Adrenal gland (tissue), 12 donors: Measurements from ENCODE around the gene RBFOX1. TPM values are rescaled to one million over a fixed set of nuclear protein-coding genes. Genes with fewer than 3 reads are reported as not detected.

Experiments used
- DNase-seq, 7 donors: peaks; one replicate each; pipeline ENCODE4 v3.0.0-alpha.2; 2019 to 2020
- H3K27ac ChIP-seq, 5 donors: fragments of 200-600 bp; sonication (generic) in 4 of 5; 1 replicate in 3 of 5; 2 replicates in 2 of 5; pipeline versions ENCODE4 v1.5.1 to v1.8.0; 2016 to 2020; ENCODE audit warnings: mild to moderate bottlenecking in 1 of 5
- H3K27me3 ChIP-seq: fragments of 200-600 bp; 2 replicates; pipeline ENCODE4 v1.8.0; 2021
- H3K36me3 ChIP-seq, 2 donors: fragments of 200-600 bp; replicated peaks in 1 of 2; 1 replicate in 1 of 2; 2 replicates in 1 of 2; pipeline versions ENCODE4 v1.5.1 to v1.8.0; 2018 to 2022
- H3K4me1 ChIP-seq, 2 donors: fragments of 200-600 bp; replicated peaks in 1 of 2; 1 replicate in 1 of 2; 2 replicates in 1 of 2; pipeline versions ENCODE4 v1.5.1 to v1.8.0; 2018 to 2021
- H3K4me3 ChIP-seq, 4 donors: fragments of 200-600 bp; sonication (generic) in 3 of 4; one replicate each; pipeline ENCODE4 v1.5.1; 2016 to 2018
- H3K9me3 ChIP-seq, 3 donors: fragments of 200-600 bp; sonication (generic) in 1 of 3; replicated peaks in 1 of 3; 1 replicate in 2 of 3; 2 replicates in 1 of 3; pipeline versions ENCODE4 v1.5.1 to v1.8.0; 2016 to 2021
- POLR2A ChIP-seq, 2 donors: fragments of 450-650 bp; IDR thresholded peaks; one replicate each; pipeline ENCODE4 v1.6.1; 2017; ENCODE audit warnings: antibody characterized with exemption in 2 of 2, mild to moderate bottlenecking in 2 of 2, moderate library complexity in 1 of 2
- WGBS, 4 donors: extraction: QIAGEN DNeasy Blood & Tissue Kit in 2 of 4; methylation state at CpG; one replicate each; pipeline versions ENCODE4 v1.1.5 to v1.1.7; 2013 to 2017; 5-methylcytosine and 5-hydroxymethylcytosine counted together
- intact Hi-C, 2 donors: fragments of 100-400 bp; cut with DNase I; formaldehyde crosslinking; loops; one replicate each; pipeline versions ENCODE4 v1.14.1 to v1.15.0; 2022 to 2023
- polyA plus RNA-seq, 3 donors: library from polyadenylated mRNA; stranded (reverse); fragments of 200-250 nt in 2 of 3; fragments of 350-450 nt in 1 of 3; fragmentation: Illumina TruSeq in 1 of 3; extraction: RNeasy Lipid Tissue Mini Kit (QIAGEN cat#74804) in 1 of 3; gene quantifications; one replicate each; pipeline ENCODE4 v1.2.3, GENCODE V29; 2013 to 2014
- total RNA-seq, 9 donors: library from RNA; depleted of rRNA in 4 of 9; stranded (reverse); fragments of >200 nt in 4 of 9; fragments of 120-200 nt in 1 of 9; fragmentation: NEBNext Ultra II Directional in 1 of 9; extraction: Animal tissue kit (Norgen Biotek cat#: 25700) in 1 of 9; gene quantifications; one replicate each; pipeline versions ENCODE4 v1.1.0 to v1.2.4, GENCODE V29; 2013 to 2023
- TF ChIP-seq, protein P1 (sequence below), 6 experiments: fragments of 450-650 bp in 4 of 6; fragments of 200-600 bp in 2 of 6; sonication (generic) in 1 of 6; IDR thresholded peaks; 1 replicate in 5 of 6; 2 replicates in 1 of 6; pipeline versions ENCODE4 v1.5.1 to v1.8.0; 2016 to 2021; ENCODE audit warnings: antibody characterized with exemption in 6 of 6, mild to moderate bottlenecking in 2 of 6, moderate library complexity in 1 of 6
- donor health status: healthy with polysubstance abuse.
- donor health status: Bipolar disorder and iron deficiency.
- donor health status: DM: yes; HTN: yes; CAD: no.
- donor health status: DM: no; HTN: no; CAD: no.
- donor health status: DM: no; HTN: no; CAD: no.
- donor health status: DM: yes; HTN: yes; CAD: no.

The RBFOX1 gene
- total and polyA plus RNA-seq, 12 donors: 0.19 to 6.3 (median 0.71) TPM; not detected in 4

DNA sequence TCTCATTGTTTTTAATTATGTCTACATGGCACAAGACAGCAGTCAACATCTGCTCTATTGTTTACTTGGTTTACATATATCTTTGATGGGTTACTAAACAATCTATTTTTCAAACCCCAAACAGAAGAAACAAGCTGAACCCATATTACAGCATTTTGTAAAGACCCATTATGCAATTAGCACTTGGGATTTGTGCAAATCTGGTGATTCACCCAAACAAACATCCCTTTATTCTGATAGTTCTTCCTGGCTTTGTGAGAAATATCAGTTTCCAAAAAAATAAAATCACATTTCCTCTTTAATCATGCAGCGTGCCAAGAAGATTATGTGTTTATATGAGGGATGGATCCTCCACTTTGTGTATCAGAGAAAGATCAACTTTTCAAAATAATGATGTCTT is 16.8 kb upstream of the RBFOX1 start:
- no peaks in the 10 kb centered on the region for H3K36me3 ChIP-seq
- intact Hi-C loops: no loop called here
- no peak for TF ChIP-seq POLR2A (IDR thresholded peaks at IDR 0.05)
- no peaks in the 10 kb centered on the region for H3K9me3 ChIP-seq
- H3K4me3 ChIP-seq: no peak overlapping the region
- no peaks in the 10 kb centered on the region for H3K27me3 ChIP-seq
- no peaks in the 10 kb centered on the region for H3K4me1 ChIP-seq
- DNase-seq: no peak
- H3K27ac ChIP-seq: no peak overlapping the region
- WGBS, 4 donors: 58 to 84% (median 69%) methylated on average over 1 of the region's 1 CpG

DNA sequence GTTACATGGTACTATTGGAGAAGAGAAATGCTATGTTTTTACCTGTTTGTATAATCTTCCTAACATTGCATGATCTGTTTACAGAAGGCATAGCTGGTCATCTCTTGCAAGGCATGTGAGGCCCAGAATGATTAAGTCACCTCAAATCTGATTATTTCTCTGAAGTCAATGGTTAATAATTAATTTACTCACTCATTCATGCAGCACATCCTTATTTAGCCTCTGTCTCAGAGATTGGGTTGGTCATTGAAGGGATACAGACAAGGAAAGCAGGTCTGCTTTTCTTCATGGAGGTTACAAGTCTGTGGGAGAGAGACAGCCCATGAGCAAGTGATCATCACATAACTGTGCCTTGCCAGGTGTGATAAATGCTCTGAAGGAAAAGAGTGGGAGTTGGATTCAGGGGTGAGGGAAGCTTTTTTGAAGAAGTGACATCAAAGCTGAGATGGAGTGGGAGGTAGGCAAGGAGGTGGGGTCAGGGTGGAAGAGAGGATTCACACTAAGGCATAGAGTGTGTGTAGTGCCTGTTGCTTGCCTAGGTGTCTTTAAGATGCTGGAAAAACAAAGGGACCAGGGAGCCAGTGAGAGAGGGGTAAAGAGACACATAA is 16.3 kb upstream of the RBFOX1 start:
- DNase-seq: no peak
- no peaks in the 10 kb centered on the region for H3K36me3 ChIP-seq
- intact Hi-C loops: no loop called here
- no peaks in the 10 kb centered on the region for H3K27me3 ChIP-seq
- no peak overlapping the region for H3K4me3 ChIP-seq
- no peak overlapping the region for H3K27ac ChIP-seq
- H3K4me1 ChIP-seq: no peaks in the 10 kb centered on the region
- no peaks in the 10 kb centered on the region for H3K9me3 ChIP-seq
- TF ChIP-seq, protein P1, sequence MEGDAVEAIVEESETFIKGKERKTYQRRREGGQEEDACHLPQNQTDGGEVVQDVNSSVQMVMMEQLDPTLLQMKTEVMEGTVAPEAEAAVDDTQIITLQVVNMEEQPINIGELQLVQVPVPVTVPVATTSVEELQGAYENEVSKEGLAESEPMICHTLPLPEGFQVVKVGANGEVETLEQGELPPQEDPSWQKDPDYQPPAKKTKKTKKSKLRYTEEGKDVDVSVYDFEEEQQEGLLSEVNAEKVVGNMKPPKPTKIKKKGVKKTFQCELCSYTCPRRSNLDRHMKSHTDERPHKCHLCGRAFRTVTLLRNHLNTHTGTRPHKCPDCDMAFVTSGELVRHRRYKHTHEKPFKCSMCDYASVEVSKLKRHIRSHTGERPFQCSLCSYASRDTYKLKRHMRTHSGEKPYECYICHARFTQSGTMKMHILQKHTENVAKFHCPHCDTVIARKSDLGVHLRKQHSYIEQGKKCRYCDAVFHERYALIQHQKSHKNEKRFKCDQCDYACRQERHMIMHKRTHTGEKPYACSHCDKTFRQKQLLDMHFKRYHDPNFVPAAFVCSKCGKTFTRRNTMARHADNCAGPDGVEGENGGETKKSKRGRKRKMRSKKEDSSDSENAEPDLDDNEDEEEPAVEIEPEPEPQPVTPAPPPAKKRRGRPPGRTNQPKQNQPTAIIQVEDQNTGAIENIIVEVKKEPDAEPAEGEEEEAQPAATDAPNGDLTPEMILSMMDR (IDR thresholded peaks at IDR 0.05): no peak
- no peak for TF ChIP-seq POLR2A (IDR thresholded peaks at IDR 0.05)

DNA sequence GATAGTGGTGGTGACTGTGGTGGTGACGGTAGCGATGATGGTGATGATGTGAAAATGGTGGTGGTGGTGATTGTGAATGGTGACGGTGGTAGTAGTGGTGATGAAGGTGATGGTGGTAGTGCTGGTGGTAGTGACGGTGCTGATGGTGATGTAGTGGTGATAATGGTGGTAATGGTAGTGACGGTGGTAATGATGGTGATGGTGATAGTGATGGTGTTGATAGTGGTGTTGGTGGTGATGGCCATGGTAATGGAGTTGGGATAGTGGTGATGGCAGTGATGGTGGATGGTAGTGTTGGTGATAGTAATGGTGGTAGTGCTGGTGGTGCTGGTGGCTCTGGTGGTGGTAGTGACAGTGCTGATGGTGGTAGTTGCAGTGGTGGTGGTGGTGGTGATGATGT is 14.7 kb upstream of the RBFOX1 start:
- Histone ChIP-seq H3K27ac (no peak overlapping the region), H3K4me3 (no peak overlapping the region), H3K36me3 (no peaks in the 10 kb centered on the region), H3K9me3 (no peaks in the 10 kb centered on the region), H3K4me1 (no peaks in the 10 kb centered on the region), H3K27me3 (no peaks in the 10 kb centered on the region)
- DNase-seq: no peak
- 86 to 96% (median 93%) methylated on average over 5 of the region's 5 CpGs for WGBS, 4 donors
- TF ChIP-seq POLR2A (IDR thresholded peaks at IDR 0.05): no peak
- TF ChIP-seq, protein P1 (IDR thresholded peaks at IDR 0.05): no peak
- intact Hi-C loops: no loop called here

DNA sequence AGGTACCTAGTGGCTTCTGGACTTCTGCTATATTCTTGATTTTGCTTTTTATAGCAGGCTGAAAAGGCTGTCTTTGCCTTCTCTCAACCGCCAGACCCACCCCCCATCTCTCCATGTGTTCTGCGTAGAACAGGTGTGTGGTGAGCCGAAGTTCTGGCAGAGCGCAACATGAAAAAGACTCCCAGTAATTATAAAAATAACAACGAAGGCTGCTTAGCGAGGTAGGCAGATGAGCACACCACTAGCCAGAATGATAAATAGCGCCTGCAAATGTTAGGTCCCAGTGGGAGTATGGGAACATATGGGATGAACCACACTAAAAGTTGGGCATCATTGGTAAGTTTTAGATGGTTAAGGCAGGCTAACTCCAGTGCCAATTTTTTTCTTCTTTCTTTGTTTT is 14.0 kb upstream of the RBFOX1 start:
- intact Hi-C loops: no loop called here
- H3K27ac ChIP-seq: no peak overlapping the region
- no peak for TF ChIP-seq POLR2A (IDR thresholded peaks at IDR 0.05)
- TF ChIP-seq, protein P1 (IDR thresholded peaks at IDR 0.05): no peak
- no peak for DNase-seq
- H3K4me3 ChIP-seq: no peak overlapping the region
- 66 to 84% (median 76%) methylated on average over 7 of the region's 7 CpGs for WGBS, 4 donors
- H3K4me1 ChIP-seq: no peaks in the 10 kb centered on the region
- no peaks in the 10 kb centered on the region for H3K9me3 ChIP-seq
- H3K36me3 ChIP-seq: no peaks in the 10 kb centered on the region
- no peaks in the 10 kb centered on the region for H3K27me3 ChIP-seq

DNA sequence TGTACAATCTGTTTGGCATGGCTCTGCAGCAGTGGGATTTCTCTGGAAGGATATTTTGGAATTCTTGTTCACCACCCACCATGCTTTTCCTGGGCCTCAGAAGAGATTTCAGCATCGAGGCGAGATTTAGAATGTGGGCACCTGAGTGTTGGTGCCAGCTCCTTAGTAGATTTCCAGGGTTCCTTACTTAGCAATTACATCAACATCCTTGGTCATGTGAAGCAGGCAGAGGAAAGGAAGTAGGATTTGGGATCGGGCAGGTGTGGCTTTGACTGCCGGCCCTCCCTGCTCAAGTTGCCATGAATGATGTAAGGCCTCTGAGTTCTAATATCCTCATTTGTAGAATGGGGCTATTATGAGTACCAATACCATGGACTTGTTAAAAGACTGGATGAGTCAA is 13.1 kb upstream of the RBFOX1 start:
- H3K9me3 ChIP-seq: no peaks in the 10 kb centered on the region
- no peak for TF ChIP-seq POLR2A (IDR thresholded peaks at IDR 0.05)
- TF ChIP-seq, protein P1 (IDR thresholded peaks at IDR 0.05): no peak
- H3K36me3 ChIP-seq: no peaks in the 10 kb centered on the region
- WGBS, 4 donors: 79 to 89% (median 86%) methylated on average over 4 of the region's 4 CpGs
- no peak for DNase-seq
- no peaks in the 10 kb centered on the region for H3K27me3 ChIP-seq
- H3K27ac ChIP-seq: no peak overlapping the region
- H3K4me1 ChIP-seq: no peaks in the 10 kb centered on the region
- intact Hi-C loops: no loop called here
- no peak overlapping the region for H3K4me3 ChIP-seq
